ENCODE data around the gene MCRS1.
A peak's percentile ranks its signal among the peaks of the same experiment; 100 is the strongest.

Gene MCRS1

DNA sequence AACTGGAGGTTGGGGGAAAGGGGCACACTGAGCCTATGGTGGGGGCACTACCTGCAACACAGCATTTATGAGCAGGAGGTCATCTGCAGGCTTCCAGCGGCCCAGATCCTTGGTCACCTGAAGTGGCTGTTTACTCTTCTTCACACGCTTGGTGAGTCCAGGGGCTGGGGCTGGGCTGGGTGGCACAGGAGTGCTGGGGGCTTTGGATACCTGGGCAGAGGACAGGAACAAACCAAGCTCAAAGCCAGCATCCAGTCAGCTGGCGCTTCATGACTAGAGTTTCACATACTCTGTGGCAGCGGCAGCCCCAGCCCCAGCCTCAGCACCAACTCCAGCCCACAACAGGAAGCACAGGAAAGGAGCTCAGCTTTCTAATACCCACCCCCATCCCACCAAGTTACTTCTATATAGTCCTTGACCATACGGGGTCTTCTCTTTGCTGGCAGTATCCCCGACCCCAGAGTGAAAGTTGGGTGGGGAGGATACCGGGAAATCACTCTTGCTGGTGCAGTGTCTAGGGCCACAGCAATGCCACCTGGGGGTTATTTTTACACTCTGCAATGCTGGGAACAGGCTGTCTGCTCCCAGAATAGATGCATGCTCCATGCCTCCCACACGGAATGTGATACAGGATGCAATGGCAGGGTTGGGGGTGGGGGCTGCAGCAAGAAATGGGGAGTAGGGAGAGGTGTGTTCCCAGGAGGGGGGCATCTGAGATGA is 3.1 kb downstream of the MCRS1 start:
- POLR2A ChIA-PET (ENCODE audit: low non-redundant PET) = no interaction called here
- CTCF ChIA-PET = no interaction called here
- TF ChIP-seq, protein P1, sequence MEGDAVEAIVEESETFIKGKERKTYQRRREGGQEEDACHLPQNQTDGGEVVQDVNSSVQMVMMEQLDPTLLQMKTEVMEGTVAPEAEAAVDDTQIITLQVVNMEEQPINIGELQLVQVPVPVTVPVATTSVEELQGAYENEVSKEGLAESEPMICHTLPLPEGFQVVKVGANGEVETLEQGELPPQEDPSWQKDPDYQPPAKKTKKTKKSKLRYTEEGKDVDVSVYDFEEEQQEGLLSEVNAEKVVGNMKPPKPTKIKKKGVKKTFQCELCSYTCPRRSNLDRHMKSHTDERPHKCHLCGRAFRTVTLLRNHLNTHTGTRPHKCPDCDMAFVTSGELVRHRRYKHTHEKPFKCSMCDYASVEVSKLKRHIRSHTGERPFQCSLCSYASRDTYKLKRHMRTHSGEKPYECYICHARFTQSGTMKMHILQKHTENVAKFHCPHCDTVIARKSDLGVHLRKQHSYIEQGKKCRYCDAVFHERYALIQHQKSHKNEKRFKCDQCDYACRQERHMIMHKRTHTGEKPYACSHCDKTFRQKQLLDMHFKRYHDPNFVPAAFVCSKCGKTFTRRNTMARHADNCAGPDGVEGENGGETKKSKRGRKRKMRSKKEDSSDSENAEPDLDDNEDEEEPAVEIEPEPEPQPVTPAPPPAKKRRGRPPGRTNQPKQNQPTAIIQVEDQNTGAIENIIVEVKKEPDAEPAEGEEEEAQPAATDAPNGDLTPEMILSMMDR (conservative IDR thresholded peaks at IDR 0.05; ENCODE audit: low read depth) = no peak
- H3K27ac ChIP-seq = peak overlapping the region; percentile 11; the same call in 1 of the 2 replicates
- no peak for DNase-seq (ENCODE audit: low spot score)

DNA sequence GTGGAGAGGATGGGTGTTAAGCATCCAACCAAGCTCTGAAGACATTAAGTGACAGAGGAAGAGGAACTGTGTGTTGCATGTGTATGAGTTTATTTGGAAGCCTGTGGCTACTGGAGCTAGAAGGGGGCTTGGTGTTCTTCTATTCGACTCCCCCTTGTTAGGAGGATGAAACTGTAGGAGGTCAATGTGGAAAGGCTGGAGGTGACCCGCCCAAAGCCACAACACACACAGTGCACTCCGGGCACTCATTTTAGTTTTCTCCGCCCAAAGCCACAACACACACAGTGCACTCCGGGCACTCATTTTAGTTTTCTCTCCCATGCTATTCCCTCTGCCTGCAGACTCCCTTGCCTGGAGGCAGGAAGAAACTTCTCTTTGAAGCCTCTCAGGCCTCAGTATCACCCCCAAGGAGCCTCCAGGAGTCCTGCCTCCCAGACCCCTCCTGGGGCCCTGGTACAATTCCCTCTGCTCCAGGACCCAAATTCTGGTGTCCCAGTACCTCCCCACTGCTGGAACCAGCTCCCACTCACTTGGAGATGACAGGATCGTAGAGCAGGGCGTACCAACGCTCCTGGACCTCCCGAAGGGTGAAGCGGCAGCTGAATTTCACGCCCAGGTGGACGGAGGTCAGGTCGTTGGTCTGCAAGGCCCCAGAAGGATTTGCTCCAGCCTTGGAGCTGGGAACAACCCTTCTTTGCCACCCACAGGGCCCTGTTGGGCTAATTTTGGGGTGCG is 3.8 kb downstream of the MCRS1 start:
- TF ChIP-seq, protein P1 (conservative IDR thresholded peaks at IDR 0.05; ENCODE audit: low read depth) = no peak
- no peak for DNase-seq (ENCODE audit: low spot score)
- H3K27ac ChIP-seq = peak overlapping the region; percentile 11; the same call in 1 of the 2 replicates
- POLR2A ChIA-PET (ENCODE audit: low non-redundant PET) = no interaction called here
- CTCF ChIA-PET = interaction anchor here (0.6 to 1.6 kb wide), 2 partner anchors 10 to 60 kb away, joined by 3 to 4 read pairs; no protein-coding TSS in a partner anchor

DNA sequence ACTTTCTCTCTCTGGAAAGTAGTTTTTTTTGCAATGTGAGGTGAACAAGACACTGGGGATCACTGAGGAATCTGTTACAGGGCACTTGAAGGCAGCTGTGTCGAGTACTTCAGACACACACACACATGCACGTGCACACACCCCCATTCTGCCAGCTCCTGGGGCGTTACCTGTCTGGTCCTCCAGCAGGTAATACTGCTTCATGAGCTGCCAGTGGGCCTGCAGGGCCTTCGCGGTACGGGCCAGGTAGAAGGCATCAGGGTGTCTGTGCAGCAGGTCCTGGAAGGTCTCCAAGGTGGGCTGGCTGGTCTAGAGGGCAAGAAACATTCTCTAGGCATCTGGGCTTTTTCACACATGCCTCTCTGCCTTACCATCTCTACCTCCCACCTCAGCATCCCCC is 5.1 kb downstream of the MCRS1 start:
- ChIA-PET CTCF (interaction anchor here (1.6 kb wide), 1 partner anchor 9 kb away, joined by 4 read pairs; no protein-coding TSS in a partner anchor), POLR2A (ENCODE audit: low non-redundant PET) (no interaction called here)
- TF ChIP-seq, protein P1 (conservative IDR thresholded peaks at IDR 0.05; ENCODE audit: low read depth) = no peak
- 0 out of 2 replicates have a peak overlapping the region, but pooled peaks have one; percentile 5 for H3K27ac ChIP-seq
- DNase-seq (ENCODE audit: low spot score) = no peak

- CTCF ChIA-PET = interaction anchor here (0.6 to 1.0 kb wide), 2 partner anchors 9 to 37 kb away, joined by 4 read pairs; no protein-coding TSS in a partner anchor
- no peak for DNase-seq (ENCODE audit: low spot score)
- POLR2A ChIA-PET (ENCODE audit: low non-redundant PET) = no interaction called here
- H3K27ac ChIP-seq = no peak overlapping the region
- TF ChIP-seq, protein P1 (conservative IDR thresholded peaks at IDR 0.05; ENCODE audit: low read depth) = no peak
These were observed 5.7 kb downstream of the MCRS1 start for GRCh38 chr12:49562233-49562632.

DNA sequence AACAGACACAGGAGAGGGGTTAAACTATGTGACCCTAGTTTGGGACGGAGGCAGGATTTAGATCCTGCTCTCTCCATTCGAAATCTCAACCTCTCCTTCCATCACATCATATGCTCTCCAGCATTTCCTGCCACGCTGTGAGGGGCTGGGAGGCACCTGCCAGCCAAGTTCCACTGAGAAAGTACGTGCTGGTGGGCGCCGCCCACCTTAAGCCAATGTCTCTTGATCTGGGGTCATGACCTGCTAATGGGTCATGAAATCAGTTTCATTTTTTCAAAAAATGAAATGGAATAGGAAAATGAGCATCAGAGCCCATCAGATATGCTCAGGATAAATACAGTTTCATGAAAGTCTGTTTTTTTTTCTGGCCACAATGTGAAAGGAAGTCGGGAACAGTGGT is 7.2 kb downstream of the MCRS1 start:
- ChIA-PET POLR2A (ENCODE audit: low non-redundant PET) (interaction anchor here (0.5 kb wide), 1 partner anchor 62 kb away, joined by 6 read pairs; the partner anchor contains the start of gene PRPF40B), CTCF (interaction anchor here (0.6 to 2.3 kb wide), 2 partner anchors 120 to 202 kb away, joined by 4 to 10 read pairs; no protein-coding TSS in a partner anchor)
- TF ChIP-seq, protein P1 (conservative IDR thresholded peaks at IDR 0.05; ENCODE audit: low read depth) = no peak

GRCh38 chr12:49559011-49559675 is 8.8 kb downstream of the MCRS1 start:
- TF ChIP-seq, protein P1 (conservative IDR thresholded peaks at IDR 0.05; ENCODE audit: low read depth) = no peak
- no peak for DNase-seq (ENCODE audit: low spot score)
- ChIA-PET CTCF (interaction anchor here (0.6 to 2.3 kb wide), 2 partner anchors 201 to 282 kb away, joined by 5 to 10 read pairs; no protein-coding TSS in a partner anchor), POLR2A (ENCODE audit: low non-redundant PET) (no interaction called here)
- H3K27ac ChIP-seq = no peak overlapping the region

More for the DNA sequence above, 7.2 kb downstream of the MCRS1 start:
- no peak for DNase-seq (ENCODE audit: low spot score)
- H3K27ac ChIP-seq = no peak overlapping the region
